Keratinocyte (primary cell): ENCODE measurements around the gene AMACR. TPM values are rescaled to one million over a fixed set of nuclear protein-coding genes. Genes with fewer than 3 reads are reported as not detected.

Experiments used
- DNase-seq: peaks from one replicate; pipeline ENCODE4 v3.0.0-alpha.2; 2011; ENCODE audit warnings: low read depth, missing footprints, low spot score
- FAIRE-seq: peaks from 2 replicates; lab custom pipeline; 2011; peaks lifted over from hg19 to GRCh38; lab: Jason Lieb, UNC
- H2AFZ ChIP-seq: 2 replicates; pipeline ENCODE4 v1.6.0; 2012; ENCODE audit warnings: low read length, control low read depth, inconsistent platforms; ENCODE audit not compliant: control insufficient read depth
- H3K27ac ChIP-seq: 2 replicates; pipeline ENCODE4 v1.5.1; 2011; ENCODE audit warnings: low read length; ENCODE audit not compliant: control insufficient read depth, insufficient read depth
- H3K27me3 ChIP-seq: 3 replicates; pipeline ENCODE4 v1.6.0; 2011; ENCODE audit warnings: low read length; ENCODE audit not compliant: control insufficient read depth, insufficient read depth; ENCODE audit errors: extremely low read depth
- H3K36me3 ChIP-seq, 2 experiments: 2 replicates in 1 of 2; 3 replicates in 1 of 2; pipeline ENCODE4 v1.5.1; 2011; ENCODE audit warnings: low read length in 2 of 2, mild to moderate bottlenecking in 1 of 2; ENCODE audit not compliant: control insufficient read depth in 2 of 2, insufficient read depth in 2 of 2; ENCODE audit errors: extremely low read depth in 1 of 2
- H3K4me1 ChIP-seq: 3 replicates; pipeline ENCODE4 v1.5.1; 2011; ENCODE audit warnings: low read length; ENCODE audit not compliant: control insufficient read depth, insufficient read depth; ENCODE audit errors: extremely low read depth
- H3K4me2 ChIP-seq: 3 replicates; pipeline ENCODE4 v1.6.0; 2011; ENCODE audit warnings: low read depth, low read length; ENCODE audit not compliant: control insufficient read depth, insufficient read depth; ENCODE audit errors: extremely low read depth
- H3K4me3 ChIP-seq, 3 experiments: fragments of 200-600 bp in 1 of 3; sonication (generic) in 1 of 3; 2 replicates in 2 of 3; 3 replicates in 1 of 3; pipeline ENCODE4 v1.5.1; 2011 to 2016; ENCODE audit warnings: low read length in 3 of 3, mild to moderate bottlenecking in 3 of 3, control low read depth in 2 of 3, inconsistent platforms in 1 of 3, low read depth in 1 of 3, mixed read lengths in 1 of 3, mixed run types in 1 of 3, moderate library complexity in 1 of 3; ENCODE audit not compliant: control insufficient read depth in 2 of 3, insufficient read depth in 2 of 3; ENCODE audit errors: extremely low read depth in 1 of 3
- H3K79me2 ChIP-seq: 2 replicates; pipeline ENCODE4 v1.6.0; 2012; ENCODE audit warnings: low read length; ENCODE audit not compliant: control insufficient read depth, insufficient read depth
- H3K9ac ChIP-seq: 3 replicates; pipeline ENCODE4 v1.6.0; 2011; ENCODE audit warnings: low read length; ENCODE audit not compliant: control insufficient read depth, insufficient read depth; ENCODE audit errors: extremely low read depth
- H3K9me1 ChIP-seq: 3 replicates; pipeline ENCODE4 v1.6.0; 2011; ENCODE audit warnings: low read length; ENCODE audit not compliant: control insufficient read depth, insufficient read depth; ENCODE audit errors: extremely low read depth
- H3K9me3 ChIP-seq: 2 replicates; pipeline ENCODE4 v1.5.1; 2012; ENCODE audit warnings: low read depth, low read length; ENCODE audit not compliant: control insufficient read depth
- H4K20me1 ChIP-seq: 3 replicates; pipeline ENCODE4 v1.6.0; 2011; ENCODE audit warnings: low read length; ENCODE audit not compliant: control insufficient read depth, insufficient read depth; ENCODE audit errors: extremely low read depth
- CTCF ChIP-seq, 3 experiments: IDR thresholded peaks in 1 of 3; conservative IDR thresholded peaks in 1 of 3; optimal IDR thresholded peaks in 1 of 3; 2 replicates in 2 of 3; 3 replicates in 1 of 3; pipeline versions ENCODE3 to v1.5.1; 2011; ENCODE audit warnings: low read length in 3 of 3, mild to moderate bottlenecking in 3 of 3, moderate library complexity in 2 of 3, control low read depth in 1 of 3, inconsistent platforms in 1 of 3; ENCODE audit not compliant: insufficient read depth in 2 of 3; ENCODE audit errors: extremely low read depth in 1 of 3
- EZH2 ChIP-seq: IDR thresholded peaks from one replicate; pipeline ENCODE4 v1.6.1; 2012; ENCODE audit warnings: inconsistent platforms, mild to moderate bottlenecking, low read length, moderate library complexity
- dilution Hi-C: fragments of 300-500 bp; cut with MboI; formaldehyde crosslinking; loops from one replicate; pipeline ENCODE4 v1.7.0; 2020; ENCODE audit warnings: low sequenced_read_pairs; ENCODE audit not compliant: extremely low pct_ligation_motif_present
- polyA plus RNA-seq, 5 experiments: library from polyadenylated mRNA; depleted of rRNA in 3 of 5; stranded (reverse) in 3 of 5; stranded (forward) in 1 of 5; unstranded in 1 of 5; fragments of >200 nt; gene quantifications; 1 replicate in 1 of 5; 2 replicates in 3 of 5; 3 replicates in 1 of 5; pipeline versions ENCODE4 v1.2.1 to v1.2.3, GENCODE V29; 2011 to 2012; ENCODE audit warnings: missing spikeins in 2 of 5, low read depth in 1 of 5, low replicate concordance in 1 of 5
- small RNA-seq, 3 experiments: library from RNA; depleted of rRNA; stranded (forward); fragments of <200 nt; gene quantifications; one replicate each; pipeline ENCODE3, GENCODE V24; 2012; ENCODE audit warnings: low read depth in 3 of 3, low replicate concordance in 1 of 3; ENCODE audit not compliant: insufficient read length in 3 of 3

Gene AMACR
- polyA plus RNA-seq, 1 donor (not counting 4 experiments of a cell fraction or from before 2014, with no cell fraction given) = 20.3 TPM

- H3K9ac ChIP-seq = no peak overlapping the region
- DNase-seq = no peak
- H3K4me1 ChIP-seq = no peaks in the 10 kb centered on the region
- dilution Hi-C loops = loop anchor here (25.0 kb wide), 1 partner anchor 450 kb away; no protein-coding TSS in a partner anchor
- FAIRE-seq = no peak
- H3K4me2 ChIP-seq = no peak overlapping the region
- H3K4me3 ChIP-seq = no peak overlapping the region
- H2AFZ ChIP-seq = no peak overlapping the region
- no peaks in the 10 kb centered on the region for H3K9me1 ChIP-seq
- no peaks in the 10 kb centered on the region for H4K20me1 ChIP-seq
- no peaks in the 10 kb centered on the region for H3K36me3 ChIP-seq
- TF ChIP-seq CTCF (optimal IDR thresholded peaks at IDR 0.05 in 1 of 3, IDR thresholded peaks at IDR 0.05 in 1 of 3, conservative IDR thresholded peaks at IDR 0.05 in 1 of 3; ENCODE audit: extremely low read depth in 1 of 3, insufficient read depth in 2 of 3, low read length in 3 of 3) = no peak
- TF ChIP-seq EZH2 = no peak
- no peak overlapping the region for H3K27ac ChIP-seq
- H3K27me3 ChIP-seq = peaks cover 37% of the 10 kb centered on the region
- no peaks in the 10 kb centered on the region for H3K9me3 ChIP-seq
- H3K79me2 ChIP-seq = no peaks in the 10 kb centered on the region
These were observed 70.7 kb downstream of the AMACR start for GRCh38 chr5:33937017-33937706.

GRCh38 chr5:33936381-33937016 lies 71.4 kb downstream of the AMACR start, which contains the start of gene RXFP3:
RXFP3 (plus strand) TSS chr5:33936386; CDS start chr5:33936741, 355 bp downstream.
- no peaks in the 10 kb centered on the region for H3K36me3 ChIP-seq
- FAIRE-seq (no peak), DNase-seq (no peak)
- peak; percentile 80 for TF ChIP-seq EZH2
- no peak for TF ChIP-seq CTCF (optimal IDR thresholded peaks at IDR 0.05 in 1 of 3, IDR thresholded peaks at IDR 0.05 in 1 of 3, conservative IDR thresholded peaks at IDR 0.05 in 1 of 3; ENCODE audit: extremely low read depth in 1 of 3, insufficient read depth in 2 of 3, low read length in 3 of 3)
- H3K27me3 ChIP-seq = peaks cover 37% of the 10 kb centered on the region
- H4K20me1 ChIP-seq = no peaks in the 10 kb centered on the region
- peak within 1 kb of the TSS in 2 of 3 experiments; percentile 1 to 4 for H3K4me3 ChIP-seq
- no peak within 1 kb of the TSS for H3K9ac ChIP-seq
- H3K79me2 ChIP-seq = no peaks in the 10 kb centered on the region
- no peaks in the 10 kb centered on the region for H3K4me1 ChIP-seq
- peak within 1 kb of the TSS; percentile 10 for H3K4me2 ChIP-seq
- no peaks in the 10 kb centered on the region for H3K9me3 ChIP-seq
- no peak within 1 kb of the TSS for H2AFZ ChIP-seq
- dilution Hi-C loops = loop anchor here (25.0 kb wide), 1 partner anchor 449 kb away; no protein-coding TSS in a partner anchor
- no peaks in the 10 kb centered on the region for H3K9me1 ChIP-seq
- H3K27ac ChIP-seq = no peak within 1 kb of the TSS

Small RNA genes lying within 50 kb of the gene (small RNA-seq; reads per million reads assigned to genes)
- gene AC139783.1 = 0 reads per million in 3 experiments

Other genes with a start within 250 kb of the AMACR start
- gene ADAMTS12, start 116.1 kb downstream of the AMACR start, polyA plus RNA-seq = 0.31 to 0.92 TPM (median 0.49 TPM) in 3 replicates
- not detected in 3 replicates for gene RXFP3, start 71.7 kb downstream of the AMACR start, polyA plus RNA-seq
- gene SLC45A2, start 23.4 kb downstream of the AMACR start, polyA plus RNA-seq = 0.04 to 0.05 TPM in 2 of 3 replicates, not detected in the other
- 0.17 to 1.1 TPM (median 1.0 TPM) in 3 replicates for gene C1QTNF3, start 35.2 kb upstream of the AMACR start, polyA plus RNA-seq